DOHH2 (cell line): Measurements from ENCODE around the gene CCDC89.
"Not testable (repeated sequence)": the region's sequence is repeated elsewhere in the genome, so short reads cannot be mapped to it uniquely, and the experiment has no call there.

ENCODE experiments used
- CTCF ChIP-seq: fragments of 200-600 bp; sonication (generic); IDR thresholded peaks from one replicate; pipeline ENCODE4 v1.5.1; 2014; ENCODE audit warnings: antibody characterized with exemption, mild to moderate bottlenecking, low read depth, low read length; ENCODE audit not compliant: poor library complexity, severe bottlenecking
- EZH2phosphoT487 ChIP-seq: fragments of 200-600 bp; sonication (generic); IDR thresholded peaks from 2 replicates; pipeline ENCODE4 v1.6.1; 2017; ENCODE audit warnings: borderline replicate concordance, mild to moderate bottlenecking, antibody characterized with exemption, low read length, moderate library complexity, mixed read lengths

GRCh38 chr11:85654343-85654742 lies 31.7 kb downstream of the CCDC89 start:
- TF ChIP-seq CTCF, EZH2phosphoT487: not testable (repeated sequence)
